OCI-M2 (cell line): Measurements from ENCODE around the gene SUMO4.

Experiments used
- DNase-seq: peaks from one replicate; lab custom pipeline; 2025; ENCODE audit not compliant: unreplicated experiment; lab: John Stamatoyannopoulos, UW

Gene SUMO4

DNA sequence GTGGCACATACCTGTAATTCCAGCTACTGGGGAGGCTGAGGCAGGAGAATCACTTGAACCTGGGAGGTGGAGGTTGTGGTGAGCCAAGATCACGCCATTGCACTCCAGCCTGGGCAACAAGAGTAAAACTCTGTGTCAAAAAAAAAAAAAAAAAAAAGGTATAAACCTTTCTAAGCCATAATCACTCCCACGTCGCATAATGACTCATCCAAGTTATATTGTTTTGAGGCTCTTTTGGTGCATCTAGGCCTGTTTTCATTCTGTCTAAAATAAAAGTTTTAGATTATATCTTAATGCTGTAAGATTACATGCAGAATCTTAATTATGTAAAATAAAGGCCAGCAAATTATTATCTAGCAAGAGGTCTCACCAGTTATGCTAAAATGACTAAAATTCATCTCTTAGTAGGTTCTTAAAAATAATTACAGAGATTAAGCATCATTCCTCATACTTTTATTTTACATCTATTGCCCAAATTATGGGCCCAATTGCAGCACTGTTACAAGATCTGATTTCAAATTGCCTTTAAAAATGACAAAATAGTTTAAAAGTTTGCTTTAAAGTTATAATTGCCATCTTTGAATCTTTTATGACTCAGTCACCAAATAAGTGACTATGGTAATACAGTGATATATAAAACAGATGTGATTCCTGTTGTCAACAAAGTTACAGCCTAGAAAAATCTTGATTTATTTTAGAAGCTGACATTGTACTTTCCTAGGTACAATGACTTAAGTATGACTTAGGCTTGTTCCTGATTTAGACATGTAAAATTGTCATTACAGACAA, 10.4 kb upstream of the SUMO4 start:
- no peak for DNase-seq

- no peak for DNase-seq
Measured at GRCh38 chr6:149392093-149392492, 8.0 kb upstream of the SUMO4 start.

- no peak for DNase-seq
Measured at GRCh38 chr6:149392535-149392934, 7.5 kb upstream of the SUMO4 start.

DNA sequence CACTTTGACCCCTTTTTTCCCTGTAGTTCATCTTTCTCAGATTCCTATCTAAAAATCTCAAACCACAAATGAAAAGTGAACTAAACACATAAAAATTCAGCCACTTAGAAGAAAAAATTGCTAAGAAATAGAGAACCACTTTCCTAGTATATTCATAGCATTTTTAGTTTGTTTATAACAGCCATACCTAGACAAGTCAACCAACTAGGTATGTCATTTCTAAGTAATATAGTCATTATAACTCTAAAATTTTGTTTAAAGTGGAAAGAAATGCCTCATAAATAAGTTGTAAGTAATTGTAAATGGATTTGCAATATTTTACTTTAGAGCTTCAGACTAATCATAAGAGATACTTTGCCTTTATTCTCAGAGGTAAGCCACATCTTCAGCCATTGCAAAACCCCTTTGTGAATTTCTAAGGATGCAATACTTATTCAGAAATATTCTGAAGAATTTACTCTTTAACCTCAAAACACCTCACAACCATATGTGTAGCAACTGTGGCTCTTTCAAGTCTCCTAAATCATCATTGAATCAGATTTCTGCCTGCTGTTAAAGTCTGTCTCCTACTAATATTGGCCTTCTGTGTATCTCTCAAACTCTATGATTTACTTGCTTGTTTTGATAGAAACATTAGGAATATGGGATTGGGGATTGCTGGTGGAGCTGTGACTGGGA, 6.9 kb upstream of the SUMO4 start:
- DNase-seq = no peak

DNA sequence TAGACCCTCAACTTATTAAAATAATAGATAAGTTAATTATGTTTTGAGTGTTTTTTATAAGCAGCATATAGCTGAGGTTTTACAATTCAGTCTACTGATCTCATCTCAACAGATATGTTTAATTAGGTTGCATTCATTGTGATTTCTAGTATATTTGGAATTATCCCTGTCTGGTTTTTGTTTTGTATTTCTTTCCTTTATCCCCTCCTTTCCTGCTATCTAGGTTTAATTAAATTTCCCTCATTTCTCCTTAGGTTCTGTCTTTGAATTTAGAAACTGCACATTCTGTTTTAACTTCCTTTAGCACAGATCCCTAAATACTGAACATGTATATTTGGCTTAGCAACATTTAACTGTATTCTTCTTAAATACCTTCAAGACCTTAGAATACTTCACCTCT, 4.9 kb upstream of the SUMO4 start:
- DNase-seq = no peak

DNA sequence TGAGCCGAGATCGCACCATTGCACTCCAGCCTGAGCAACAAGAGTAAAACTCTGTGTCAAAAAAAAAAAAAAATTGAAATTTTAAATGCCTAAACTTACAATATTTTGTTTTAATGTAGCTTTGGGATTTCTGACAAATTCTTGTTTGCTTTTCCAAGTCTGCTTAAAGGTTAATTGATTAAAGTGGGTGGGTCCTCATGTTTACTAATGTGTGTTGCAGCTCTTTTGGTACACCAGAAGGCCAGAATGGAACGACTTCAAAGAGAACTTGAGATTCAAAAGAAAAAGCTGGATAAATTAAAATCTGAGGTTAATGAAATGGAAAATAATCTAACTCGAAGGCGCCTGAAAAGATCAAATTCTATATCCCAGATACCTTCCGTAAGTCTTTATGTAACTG, 2.7 kb upstream of the SUMO4 start:
- no peak for DNase-seq

GRCh38 chr6:149403534-149403933, 3.5 kb downstream of the SUMO4 start:
- DNase-seq = no peak

- no peak for DNase-seq
Measured at GRCh38 chr6:149405823-149406765, 6.0 kb downstream of the SUMO4 start.

DNA sequence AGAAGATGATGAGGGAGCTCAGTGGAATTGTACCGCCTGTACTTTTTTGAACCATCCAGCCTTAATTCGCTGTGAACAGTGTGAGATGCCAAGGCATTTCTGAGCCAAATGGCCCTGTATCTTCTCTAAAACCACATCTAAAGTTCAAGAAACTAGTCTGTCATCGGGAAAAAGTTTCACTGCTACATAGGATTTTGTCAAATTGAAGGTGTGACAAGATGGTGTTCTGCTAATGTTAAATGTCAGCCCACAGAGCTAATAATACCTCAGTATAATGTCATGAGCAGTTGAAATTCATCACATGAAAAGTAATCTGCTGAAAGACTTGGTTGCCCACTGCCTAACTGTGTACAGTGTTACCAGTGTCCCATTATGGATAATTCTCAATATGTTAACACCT, 9.6 kb downstream of the SUMO4 start:
- DNase-seq = no peak

GRCh38 chr6:149410557-149410956, 10.5 kb downstream of the SUMO4 start:
- DNase-seq = no peak

DNA sequence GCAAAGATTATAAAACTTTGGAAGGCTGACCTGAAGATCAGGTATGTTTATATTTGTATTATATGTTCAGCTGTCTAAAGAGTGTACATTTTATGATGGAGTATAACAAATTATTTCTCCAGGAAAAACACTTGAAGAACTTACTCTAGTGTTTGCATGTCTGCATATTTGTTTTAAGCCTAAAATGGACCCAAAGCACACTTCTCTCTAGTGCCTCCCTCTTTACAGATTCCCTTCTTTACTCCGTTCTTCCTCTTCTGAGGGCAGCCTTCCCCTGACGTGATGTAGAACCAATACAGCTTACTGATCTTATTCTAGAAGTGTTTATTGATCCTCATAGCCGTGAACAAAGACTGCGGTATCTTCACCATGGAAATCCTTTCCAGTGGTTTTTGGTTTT, 13.9 kb downstream of the SUMO4 start:
- DNase-seq = no peak

GRCh38 chr6:149414821-149415220, 14.8 kb downstream of the SUMO4 start:
- DNase-seq = no peak

DNA sequence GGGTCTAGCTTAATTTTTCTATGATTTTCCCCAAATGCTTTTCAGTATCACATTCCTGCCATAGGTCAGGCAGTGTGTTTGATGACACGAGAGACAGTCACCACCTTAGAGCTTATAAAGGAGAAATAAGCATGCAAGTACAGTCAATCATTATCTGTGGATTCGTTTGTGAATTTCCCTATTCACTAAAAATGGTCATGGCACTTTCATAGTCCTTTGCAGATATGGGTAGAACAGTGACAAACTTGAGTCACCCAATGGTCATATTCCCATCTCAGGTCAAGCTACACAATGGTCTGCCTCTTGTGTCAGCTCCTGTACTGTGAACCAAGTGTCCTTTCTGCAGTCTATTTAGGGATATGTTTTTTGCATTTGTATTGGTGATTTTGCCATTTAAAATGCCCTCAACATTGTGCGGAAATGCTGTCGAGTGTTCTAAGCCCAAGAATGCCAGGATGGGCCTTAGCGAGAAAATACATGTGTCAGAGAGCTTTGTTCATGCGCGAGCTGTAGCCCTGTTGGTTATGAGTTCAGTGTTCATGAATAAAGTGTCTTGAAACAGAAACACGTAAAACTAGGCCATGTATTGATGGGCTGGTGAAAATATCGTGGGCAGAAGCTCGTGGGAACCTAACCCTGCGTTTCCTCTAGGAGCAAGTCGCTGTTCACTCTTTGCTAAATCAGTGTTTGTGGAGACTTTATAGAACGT, 19.8 kb downstream of the SUMO4 start:
- no peak for DNase-seq

GRCh38 chr6:149421132-149421531, 21.1 kb downstream of the SUMO4 start:
- no peak for DNase-seq

DNA sequence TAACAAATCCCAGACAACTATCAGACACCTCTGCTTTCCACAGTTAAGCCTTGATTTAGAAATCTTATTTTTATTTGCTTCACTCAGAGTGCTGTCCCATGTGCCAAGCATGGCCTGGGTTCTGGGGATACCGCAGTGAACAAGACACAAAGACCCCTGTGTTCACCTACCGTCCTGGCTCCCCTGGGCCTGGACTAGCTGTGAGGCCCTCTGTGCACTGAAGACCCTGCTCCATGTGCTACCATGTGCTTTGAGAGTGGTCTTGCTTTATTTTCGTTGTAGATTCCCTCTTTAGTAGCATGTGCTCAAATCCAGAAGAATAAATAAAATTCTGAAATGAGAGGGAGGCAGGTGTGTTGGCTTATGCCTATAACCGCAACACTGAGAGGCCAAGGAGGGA, 22.5 kb downstream of the SUMO4 start:
- DNase-seq = no peak

- DNase-seq = no peak
Measured at GRCh38 chr6:149423964-149424440, 23.9 kb downstream of the SUMO4 start.

DNA sequence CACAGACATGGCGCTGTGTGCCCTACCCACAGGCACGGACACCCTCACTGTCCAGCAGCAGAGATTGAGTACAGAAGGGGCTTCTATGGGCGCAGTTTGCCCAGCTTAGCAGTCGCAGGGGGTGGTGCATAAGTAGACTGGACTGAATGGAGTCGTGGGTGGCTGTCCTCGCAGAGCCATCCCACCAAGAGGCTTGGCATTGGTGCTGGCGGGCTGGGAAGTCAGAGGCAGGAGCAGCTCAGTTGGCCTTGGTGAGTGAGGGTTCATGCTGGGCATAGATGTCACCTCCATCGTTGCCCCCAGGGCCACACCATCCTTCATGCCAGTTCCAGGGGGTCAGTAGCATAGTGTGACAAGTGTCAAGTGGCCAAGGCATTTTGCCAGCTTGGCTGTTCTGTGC, 25.2 kb downstream of the SUMO4 start:
- DNase-seq = no peak

DNA sequence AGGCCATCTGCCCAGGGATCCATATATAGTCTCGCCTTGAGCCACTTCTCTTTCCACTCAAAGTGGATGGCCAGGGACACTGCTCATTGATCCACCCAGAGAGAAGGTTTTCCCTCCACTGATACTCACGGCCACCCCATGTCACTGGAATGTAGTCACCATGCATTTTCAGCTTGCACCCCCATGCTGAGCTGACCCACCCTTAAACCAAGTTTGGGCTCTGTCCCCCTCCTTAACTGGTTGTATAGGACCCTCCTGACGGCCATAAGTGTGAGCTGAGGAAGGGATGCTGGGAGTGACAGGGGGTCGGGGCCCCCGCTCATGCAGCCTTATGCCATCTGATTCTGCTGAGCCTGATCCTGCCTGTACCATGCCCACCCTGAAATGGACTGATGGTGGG, 25.7 kb downstream of the SUMO4 start:
- no peak for DNase-seq

DNA sequence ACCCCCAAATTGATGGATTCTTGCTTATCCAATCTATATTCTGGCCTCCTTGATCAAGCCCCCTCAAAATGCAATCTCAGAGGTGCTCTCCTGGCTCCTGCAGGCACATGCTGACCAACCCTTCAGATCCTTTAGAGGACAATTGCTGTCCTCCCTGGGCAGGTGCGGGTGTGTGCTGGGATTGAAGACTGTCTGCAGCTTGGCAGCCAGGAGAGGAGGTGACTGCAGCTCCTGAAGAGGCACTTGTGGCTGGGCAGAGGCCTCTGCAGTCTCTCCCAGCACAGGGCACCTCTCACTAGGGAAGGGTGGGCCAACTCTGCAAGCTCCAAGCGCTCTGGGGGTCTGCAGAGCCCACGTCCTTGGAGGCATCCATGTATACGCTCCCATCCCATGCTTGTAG, 28.5 kb downstream of the SUMO4 start:
- DNase-seq = no peak

DNA sequence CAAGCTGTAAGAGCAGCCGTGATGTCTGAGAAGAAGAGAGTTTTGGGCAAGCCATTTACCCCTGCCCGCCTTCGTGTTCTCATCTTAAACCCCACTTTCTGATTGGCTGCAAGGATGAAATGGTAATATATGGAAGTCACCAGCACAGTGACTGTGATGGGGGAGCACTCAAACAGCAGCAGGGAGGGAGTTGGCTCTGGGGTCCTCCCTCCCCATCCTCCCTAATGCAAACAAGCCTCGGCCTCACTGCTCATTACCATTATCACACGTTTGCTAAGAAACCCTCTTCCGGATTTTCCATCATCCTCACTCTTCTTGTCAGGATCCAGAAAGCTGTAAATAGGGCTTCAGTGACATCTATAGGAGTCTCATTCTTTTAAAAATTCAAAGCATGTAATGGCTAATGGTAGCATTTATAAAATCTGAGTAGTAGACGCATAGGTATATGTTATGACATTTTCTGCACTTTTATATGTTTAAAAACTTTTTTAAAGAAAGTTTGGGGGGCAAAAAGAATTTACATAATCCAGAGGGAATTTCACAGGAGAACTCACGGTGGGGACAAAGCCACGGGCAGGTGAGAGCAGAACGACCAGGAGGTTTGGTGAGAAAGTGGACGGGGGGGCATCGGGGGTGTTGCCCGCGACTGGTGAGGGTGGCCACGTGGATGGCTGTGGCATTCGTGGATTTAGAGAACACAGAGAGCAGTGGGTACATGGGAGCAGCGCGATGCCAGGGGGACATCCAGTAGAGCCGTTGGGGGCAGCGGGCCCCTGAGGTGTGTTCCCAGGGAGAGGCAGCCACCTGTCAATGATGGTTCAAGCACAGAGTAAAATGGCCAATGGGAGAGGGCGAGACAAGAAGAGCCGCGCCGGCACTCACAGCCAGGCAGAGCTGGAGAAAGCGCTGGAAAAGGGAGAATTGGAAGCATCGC, 29.6 kb downstream of the SUMO4 start:
- no peak for DNase-seq
